Hepatocyte (in vitro differentiated cells): ENCODE measurements around the gene CCDC117. TPM values are rescaled to one million over a fixed set of nuclear protein-coding genes. Genes with fewer than 3 reads are reported as not detected.

Experiments used
- DNase-seq: peaks from one replicate; pipeline ENCODE4 v3.0.0-alpha.2; 2016; ENCODE audit warnings: low spot score
- H2AFZ ChIP-seq: fragments of 200-600 bp; sonication (generic); 2 replicates; pipeline ENCODE4 v1.6.0; 2016; ENCODE audit warnings: antibody characterized with exemption, mild to moderate bottlenecking
- H3K27ac ChIP-seq: fragments of 200-600 bp; sonication (generic); 2 replicates; pipeline ENCODE4 v1.5.1; 2016; ENCODE audit warnings: mild to moderate bottlenecking
- H3K27me3 ChIP-seq: fragments of 200-600 bp; sonication (generic); 2 replicates; pipeline ENCODE4 v1.6.1; 2016
- H3K36me3 ChIP-seq: fragments of 200-600 bp; sonication (generic); replicated peaks from 2 replicates; pipeline ENCODE4 v1.5.1; 2016; ENCODE audit warnings: low read depth; ENCODE audit not compliant: insufficient read depth
- H3K4me1 ChIP-seq: fragments of 200-600 bp; sonication (generic); 2 replicates; pipeline ENCODE4 v1.5.1; 2016; ENCODE audit warnings: mild to moderate bottlenecking, moderate library complexity; ENCODE audit not compliant: insufficient read depth
- H3K4me2 ChIP-seq: fragments of 200-600 bp; sonication (generic); 2 replicates; pipeline ENCODE4 v1.6.0; 2016
- H3K4me3 ChIP-seq: fragments of 200-600 bp; sonication (generic); 2 replicates; pipeline ENCODE4 v1.5.1; 2016; ENCODE audit warnings: mild to moderate bottlenecking
- H3K79me2 ChIP-seq: fragments of 200-600 bp; sonication (generic); 2 replicates; pipeline ENCODE4 v1.6.0; 2017; ENCODE audit warnings: mild to moderate bottlenecking
- H3K9me2 ChIP-seq: fragments of 200-600 bp; sonication (generic); replicated peaks from 2 replicates; pipeline ENCODE4 v1.6.0; 2017; ENCODE audit warnings: mild to moderate bottlenecking; ENCODE audit not compliant: insufficient read depth
- H3K9me3 ChIP-seq: fragments of 200-600 bp; sonication (generic); 2 replicates; pipeline ENCODE4 v1.5.1; 2016; ENCODE audit warnings: low read depth, mild to moderate bottlenecking
- H4K20me1 ChIP-seq: fragments of 200-600 bp; sonication (generic); 2 replicates; pipeline ENCODE4 v1.6.0; 2016; ENCODE audit warnings: mild to moderate bottlenecking; ENCODE audit not compliant: insufficient read depth, poor library complexity, severe bottlenecking
- EZH2 ChIP-seq: fragments of 200-600 bp; sonication (generic); IDR thresholded peaks from 2 replicates; pipeline ENCODE4 v1.6.1; 2016; ENCODE audit warnings: antibody characterized with exemption, mild to moderate bottlenecking, borderline replicate concordance
- EZH2phosphoT487 ChIP-seq: fragments of 200-600 bp; sonication (generic); IDR thresholded peaks from one replicate; pipeline ENCODE4 v1.6.1; 2018; ENCODE audit warnings: antibody characterized with exemption, mild to moderate bottlenecking, low read depth, moderate library complexity; ENCODE audit not compliant: unreplicated experiment, severe bottlenecking
- WGBS: methylation state at CpG from one replicate; pipeline ENCODE4 v1.1.6; 2016; ENCODE audit warnings: low lambda C conversion rate; ENCODE audit errors: missing lambda C conversion rate; 5-methylcytosine and 5-hydroxymethylcytosine counted together
- polyA plus RNA-seq: library from polyadenylated mRNA; unstranded; fragments of >200 nt; fragmentation: Nextera tagmentation; extraction: Ambion mirVana; gene quantifications from 2 replicates; pipeline ENCODE4 v1.2.1, GENCODE V29; 2016
- total RNA-seq: library from RNA; depleted of rRNA; stranded (reverse); fragments of >200 nt; gene quantifications from 2 replicates; pipeline ENCODE4 v1.2.3, GENCODE V29; 2014
- TF ChIP-seq, protein P1 (sequence below): fragments of 200-600 bp; sonication (generic); IDR thresholded peaks from 2 replicates; pipeline ENCODE4 v1.5.1; 2016; ENCODE audit warnings: antibody characterized with exemption, mild to moderate bottlenecking; ENCODE audit not compliant: poor library complexity

CCDC117 gene
- total and polyA plus RNA-seq, 2 experiments from 2014 or later, result 16.5 to 41.7 TPM

- Histone ChIP-seq H3K9me3 (no peaks in the 10 kb centered on the region), H3K4me2 (peak overlapping the region; percentile 85), H3K79me2 (peaks cover 55% of the 10 kb centered on the region), H3K36me3 (no peaks in the 10 kb centered on the region), H4K20me1 (peaks cover 13% of the 10 kb centered on the region), H2AFZ (peak overlapping the region; percentile 86), H3K27me3 (no peaks in the 10 kb centered on the region), H3K9me2 (no peaks in the 10 kb centered on the region), H3K27ac (peak overlapping the region; percentile 99), H3K4me1 (peaks cover 9% of the 10 kb centered on the region), H3K4me3 (peak overlapping the region; percentile 84)
- whole genome bisulfite sequencing, result 4% methylated on average over 10 of the region's 10 CpGs
- DNase-seq, result no peak
- TF ChIP-seq, protein P1, sequence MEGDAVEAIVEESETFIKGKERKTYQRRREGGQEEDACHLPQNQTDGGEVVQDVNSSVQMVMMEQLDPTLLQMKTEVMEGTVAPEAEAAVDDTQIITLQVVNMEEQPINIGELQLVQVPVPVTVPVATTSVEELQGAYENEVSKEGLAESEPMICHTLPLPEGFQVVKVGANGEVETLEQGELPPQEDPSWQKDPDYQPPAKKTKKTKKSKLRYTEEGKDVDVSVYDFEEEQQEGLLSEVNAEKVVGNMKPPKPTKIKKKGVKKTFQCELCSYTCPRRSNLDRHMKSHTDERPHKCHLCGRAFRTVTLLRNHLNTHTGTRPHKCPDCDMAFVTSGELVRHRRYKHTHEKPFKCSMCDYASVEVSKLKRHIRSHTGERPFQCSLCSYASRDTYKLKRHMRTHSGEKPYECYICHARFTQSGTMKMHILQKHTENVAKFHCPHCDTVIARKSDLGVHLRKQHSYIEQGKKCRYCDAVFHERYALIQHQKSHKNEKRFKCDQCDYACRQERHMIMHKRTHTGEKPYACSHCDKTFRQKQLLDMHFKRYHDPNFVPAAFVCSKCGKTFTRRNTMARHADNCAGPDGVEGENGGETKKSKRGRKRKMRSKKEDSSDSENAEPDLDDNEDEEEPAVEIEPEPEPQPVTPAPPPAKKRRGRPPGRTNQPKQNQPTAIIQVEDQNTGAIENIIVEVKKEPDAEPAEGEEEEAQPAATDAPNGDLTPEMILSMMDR, result no peak
- TF ChIP-seq EZH2phosphoT487, result no peak
- no peak for TF ChIP-seq EZH2
Observed at GRCh38 chr22:28773461-28773867, 969 bp downstream of the CCDC117 start.

GRCh38 chr22:28774378-28774777 is 1.9 kb downstream of the CCDC117 start:
- H3K9me2 ChIP-seq, result no peaks in the 10 kb centered on the region
- H4K20me1 ChIP-seq, result peaks cover 20% of the 10 kb centered on the region
- H3K36me3 ChIP-seq, result no peaks in the 10 kb centered on the region
- DNase-seq, result no peak
- no peak overlapping the region for H3K27ac ChIP-seq
- no peak overlapping the region for H3K4me3 ChIP-seq
- TF ChIP-seq, protein P1, result no peak
- TF ChIP-seq EZH2phosphoT487 (no peak), EZH2 (no peak)
- H3K27me3 ChIP-seq, result no peaks in the 10 kb centered on the region
- H2AFZ ChIP-seq, result no peak overlapping the region
- H3K9me3 ChIP-seq, result no peaks in the 10 kb centered on the region
- peak overlapping the region; percentile 85 for H3K4me2 ChIP-seq
- whole genome bisulfite sequencing, result 91% methylated on average over 1 of the region's 1 CpG
- H3K79me2 ChIP-seq, result peaks cover 64% of the 10 kb centered on the region
- H3K4me1 ChIP-seq, result peaks cover 9% of the 10 kb centered on the region

GRCh38 chr22:28779833-28780232 is 7.3 kb downstream of the CCDC117 start:
- peaks cover 77% of the 10 kb centered on the region for H3K79me2 ChIP-seq
- no peak for DNase-seq
- H2AFZ ChIP-seq, result no peak overlapping the region
- peaks cover 38% of the 10 kb centered on the region for H4K20me1 ChIP-seq
- no peaks in the 10 kb centered on the region for H3K27me3 ChIP-seq
- H3K4me3 ChIP-seq, result no peak overlapping the region
- no peak overlapping the region for H3K4me2 ChIP-seq
- no peaks in the 10 kb centered on the region for H3K9me2 ChIP-seq
- H3K36me3 ChIP-seq, result no peaks in the 10 kb centered on the region
- H3K4me1 ChIP-seq, result peaks cover 25% of the 10 kb centered on the region
- TF ChIP-seq, protein P1, result no peak
- no peak for TF ChIP-seq EZH2
- no peak for TF ChIP-seq EZH2phosphoT487
- 92% methylated on average over 5 of the region's 5 CpGs for WGBS
- no peak overlapping the region for H3K27ac ChIP-seq
- H3K9me3 ChIP-seq, result no peaks in the 10 kb centered on the region

GRCh38 chr22:28780296-28780695 is 7.8 kb downstream of the CCDC117 start:
- 85% methylated on average over 1 of the region's 1 CpG for WGBS
- H3K4me3 ChIP-seq, result no peak overlapping the region
- peaks cover 38% of the 10 kb centered on the region for H4K20me1 ChIP-seq
- H3K36me3 ChIP-seq, result no peaks in the 10 kb centered on the region
- H3K4me2 ChIP-seq, result no peak overlapping the region
- H3K79me2 ChIP-seq, result peaks cover 77% of the 10 kb centered on the region
- no peak for DNase-seq
- peaks cover 29% of the 10 kb centered on the region for H3K4me1 ChIP-seq
- H3K9me3 ChIP-seq, result no peaks in the 10 kb centered on the region
- no peak overlapping the region for H2AFZ ChIP-seq
- H3K9me2 ChIP-seq, result no peaks in the 10 kb centered on the region
- no peak overlapping the region for H3K27ac ChIP-seq
- TF ChIP-seq EZH2, result no peak
- TF ChIP-seq EZH2phosphoT487, result no peak
- TF ChIP-seq, protein P1, result no peak
- H3K27me3 ChIP-seq, result no peaks in the 10 kb centered on the region
